Measurements from ENCODE around the gene EXOSC7. TPM values are rescaled to one million over a fixed set of nuclear protein-coding genes. Genes with fewer than 3 reads are reported as not detected.

EXOSC7 gene
- 10 to 100 TPM; 20.3 to 46.4 (median 38.8) TPM for total RNA-seq

DNA sequence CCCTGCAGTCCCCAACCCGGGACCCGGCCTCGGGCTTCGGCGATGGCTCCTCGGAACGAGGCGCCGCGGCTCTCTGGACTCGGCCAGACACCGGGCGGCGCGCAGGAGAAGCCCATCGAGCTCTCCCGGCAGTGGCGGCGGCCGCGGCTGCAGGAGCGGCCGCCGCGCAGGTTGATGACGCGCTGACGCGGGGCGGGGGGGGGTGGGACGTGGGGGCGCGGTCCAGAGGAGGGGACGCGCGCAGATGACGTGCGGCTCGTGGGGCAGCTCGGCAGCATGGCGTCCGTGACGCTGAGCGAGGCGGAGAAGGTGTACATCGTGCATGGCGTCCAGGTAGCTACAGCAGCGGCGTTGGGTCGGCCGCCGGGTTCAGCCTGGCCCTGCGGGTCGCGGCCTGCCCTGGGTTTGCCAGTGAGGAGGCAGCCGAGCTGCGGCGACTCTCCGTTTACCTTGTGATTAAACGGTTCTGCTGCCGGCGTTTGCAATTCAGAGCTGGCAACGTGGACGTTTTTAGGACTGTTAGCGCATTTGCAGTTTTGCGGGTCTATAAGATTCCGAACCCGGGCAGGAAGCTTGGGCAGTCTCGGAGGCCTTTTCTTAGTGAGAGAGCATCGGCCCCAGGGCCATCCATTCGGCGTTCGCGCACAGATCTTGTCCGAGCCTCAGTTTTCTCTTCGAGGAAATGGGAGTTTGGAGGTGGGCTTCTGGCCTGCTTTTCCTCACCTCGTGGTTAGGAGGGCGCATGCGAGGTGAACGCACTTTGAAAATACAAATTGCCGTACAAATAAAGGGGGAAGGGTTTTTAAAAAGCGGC, at the start of gene EXOSC7, which contains the start of gene ZDHHC3:
Gene EXOSC7, plus strand, starts transcription at position 243 of the 814 bp plus-strand sequence. Its CDS starts 34 bp downstream, at position 277.
Gene ZDHHC3, minus strand, starts transcription at position 173 of the 814 bp plus-strand sequence. CDS start 16,738 bp downstream, outside the sequence.
- Histone ChIP-seq H3K27ac (peak within 1 kb of the TSS; percentile 95 to 98 (median 96)), H3K27me3 (no peaks in the 10 kb centered on the region), H3K36me3 (no peaks in the 10 kb centered on the region), H3K4me3 (peak within 1 kb of the TSS; percentile 90 to 99 (median 96)), H3K9me3 (no peaks in the 10 kb centered on the region), H3K4me1 (peaks cover 21 to 51% (median 40%) of the 10 kb centered on the region in 4 donors)
- intact Hi-C loops (cut with DNase I; ENCODE audit: low total_unique reads) (no loop called here), in situ Hi-C loops (cut with MboI; ENCODE audit: low pct_ligation_motif_present in 1 of 4, low pct_unique_long_range_greater_than_20kb in 1 of 4, low sequenced_read_pairs in 3 of 4) (no loop called here)
- DNase-seq = peak; percentile 89
- WGBS, 2 donors (ENCODE audit: low coverage in 1 of 2) = 0 to 1% methylated on average over 2 to 42 of the region's 82 CpGs
- TF ChIP-seq, protein P1, sequence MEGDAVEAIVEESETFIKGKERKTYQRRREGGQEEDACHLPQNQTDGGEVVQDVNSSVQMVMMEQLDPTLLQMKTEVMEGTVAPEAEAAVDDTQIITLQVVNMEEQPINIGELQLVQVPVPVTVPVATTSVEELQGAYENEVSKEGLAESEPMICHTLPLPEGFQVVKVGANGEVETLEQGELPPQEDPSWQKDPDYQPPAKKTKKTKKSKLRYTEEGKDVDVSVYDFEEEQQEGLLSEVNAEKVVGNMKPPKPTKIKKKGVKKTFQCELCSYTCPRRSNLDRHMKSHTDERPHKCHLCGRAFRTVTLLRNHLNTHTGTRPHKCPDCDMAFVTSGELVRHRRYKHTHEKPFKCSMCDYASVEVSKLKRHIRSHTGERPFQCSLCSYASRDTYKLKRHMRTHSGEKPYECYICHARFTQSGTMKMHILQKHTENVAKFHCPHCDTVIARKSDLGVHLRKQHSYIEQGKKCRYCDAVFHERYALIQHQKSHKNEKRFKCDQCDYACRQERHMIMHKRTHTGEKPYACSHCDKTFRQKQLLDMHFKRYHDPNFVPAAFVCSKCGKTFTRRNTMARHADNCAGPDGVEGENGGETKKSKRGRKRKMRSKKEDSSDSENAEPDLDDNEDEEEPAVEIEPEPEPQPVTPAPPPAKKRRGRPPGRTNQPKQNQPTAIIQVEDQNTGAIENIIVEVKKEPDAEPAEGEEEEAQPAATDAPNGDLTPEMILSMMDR (IDR thresholded peaks at IDR 0.05) = no peak
- TF ChIP-seq EP300 (IDR thresholded peaks at IDR 0.05; ENCODE audit: low read depth) (no peak), POLR2AphosphoS5 (IDR thresholded peaks at IDR 0.05) (peak; percentile 74 to 90 (median 87)), POLR2A (IDR thresholded peaks at IDR 0.05) (peak; percentile 89)

DNA sequence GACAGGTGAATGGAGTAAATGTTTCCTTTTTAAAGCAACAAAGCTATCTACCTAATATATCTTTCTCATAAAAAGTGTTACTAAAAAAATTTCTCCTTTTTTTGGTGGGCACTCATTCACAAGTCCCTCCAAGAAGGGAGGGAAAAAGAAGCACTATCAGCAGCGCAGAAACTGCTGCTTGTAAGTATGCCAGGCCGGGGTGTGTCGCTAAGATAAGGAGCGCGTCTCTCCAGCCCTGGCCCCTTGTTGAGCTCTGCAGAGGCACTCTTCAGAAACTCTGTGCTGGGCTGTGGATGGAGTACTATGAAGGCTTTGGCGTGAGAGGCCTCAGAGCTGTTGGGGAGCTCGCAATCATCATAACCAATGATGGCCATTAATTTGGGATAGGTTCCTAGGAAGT, 49.1 kb upstream of the EXOSC7 start:
- DNase-seq = no peak
- intact Hi-C loops (cut with DNase I; ENCODE audit: low total_unique reads) (no loop called here), in situ Hi-C loops (cut with MboI; ENCODE audit: low pct_ligation_motif_present in 1 of 4, low pct_unique_long_range_greater_than_20kb in 1 of 4, low sequenced_read_pairs in 3 of 4) (no loop called here)
- Histone ChIP-seq H3K36me3 (peaks cover 0 to 32% (median 14%) of the 10 kb centered on the region in 4 donors), H3K27me3 (no peaks in the 10 kb centered on the region), H3K27ac (no peak overlapping the region), H3K4me1 (no peaks in the 10 kb centered on the region), H3K9me3 (no peaks in the 10 kb centered on the region), H3K4me3 (no peak overlapping the region)
- 97% methylated on average over 6 to 7 of the region's 7 CpGs for WGBS, 2 donors (ENCODE audit: low coverage in 1 of 2)
- TF ChIP-seq, protein P1 (IDR thresholded peaks at IDR 0.05) = no peak
- TF ChIP-seq POLR2A (IDR thresholded peaks at IDR 0.05) (no peak), POLR2AphosphoS5 (IDR thresholded peaks at IDR 0.05) (no peak), EP300 (IDR thresholded peaks at IDR 0.05; ENCODE audit: low read depth) (no peak)

DNA sequence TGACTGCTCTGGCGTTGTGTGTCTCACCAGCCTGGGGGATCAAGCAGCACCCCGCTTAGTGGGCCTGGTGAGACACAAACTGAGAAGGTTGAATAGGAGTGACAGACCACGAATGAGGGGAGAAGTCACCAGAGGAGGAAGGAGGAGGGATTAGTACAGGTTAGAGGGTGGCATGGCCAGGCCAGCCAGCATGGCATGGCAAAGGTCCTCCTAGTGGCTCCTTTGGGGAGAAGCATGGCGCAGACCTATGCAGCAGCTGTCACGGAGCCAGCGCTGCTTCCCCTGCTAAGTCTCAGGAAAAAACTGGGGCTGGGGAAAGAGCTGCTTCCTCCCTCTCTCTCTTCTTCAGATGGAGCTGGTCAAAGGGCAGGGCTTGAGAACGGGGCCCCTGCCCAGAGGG, 48.7 kb upstream of the EXOSC7 start:
- Histone ChIP-seq H3K9me3 (no peaks in the 10 kb centered on the region), H3K27me3 (no peaks in the 10 kb centered on the region), H3K36me3 (peaks cover 0 to 33% (median 14%) of the 10 kb centered on the region in 4 donors), H3K4me3 (no peak overlapping the region), H3K4me1 (no peaks in the 10 kb centered on the region), H3K27ac (no peak overlapping the region)
- in situ Hi-C loops (cut with MboI; ENCODE audit: low pct_ligation_motif_present in 1 of 4, low pct_unique_long_range_greater_than_20kb in 1 of 4, low sequenced_read_pairs in 3 of 4) = no loop called here
- DNase-seq = no peak
- TF ChIP-seq POLR2AphosphoS5 (IDR thresholded peaks at IDR 0.05) = no peak
- 94% methylated on average over 6 to 7 of the region's 7 CpGs for WGBS, 2 donors (ENCODE audit: low coverage in 1 of 2)
- intact Hi-C loops (cut with DNase I; ENCODE audit: low total_unique reads) = no loop called here

DNA sequence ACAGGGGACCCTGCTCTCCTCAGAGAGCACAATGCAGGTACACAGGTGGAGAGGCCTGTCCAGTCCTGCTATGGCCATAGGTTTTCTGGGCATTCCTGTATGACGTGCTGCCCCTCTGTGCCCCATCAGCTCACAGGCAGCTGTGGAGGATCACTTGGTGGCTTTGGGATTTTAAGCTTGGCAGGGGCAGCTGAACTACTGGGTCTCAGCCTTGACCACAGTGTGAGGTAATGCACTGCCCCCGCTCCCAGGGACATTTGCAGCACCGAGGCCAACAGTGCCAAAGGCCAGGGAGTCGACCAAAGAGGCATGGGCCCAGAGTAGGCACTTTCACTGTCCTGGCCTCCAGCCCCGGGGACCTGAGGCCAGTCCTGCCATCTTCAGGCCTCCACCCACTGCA, 46.3 kb upstream of the EXOSC7 start:
- intact Hi-C loops (cut with DNase I; ENCODE audit: low total_unique reads) (no loop called here), in situ Hi-C loops (cut with MboI; ENCODE audit: low pct_ligation_motif_present in 1 of 4, low pct_unique_long_range_greater_than_20kb in 1 of 4, low sequenced_read_pairs in 3 of 4) (no loop called here)
- 98% methylated on average over 5 of the region's 5 CpGs; no CpG with 5 or more reads in 1 of the 2 donors for WGBS, 2 donors (ENCODE audit: low coverage in 1 of 2)
- no peak for DNase-seq
- H3K4me3 ChIP-seq = no peak overlapping the region
- H3K27ac ChIP-seq = no peak overlapping the region
- peaks cover 0 to 49% (median 13%) of the 10 kb centered on the region in 4 donors for H3K36me3 ChIP-seq
- H3K9me3 ChIP-seq = no peaks in the 10 kb centered on the region
- no peaks in the 10 kb centered on the region for H3K27me3 ChIP-seq
- TF ChIP-seq POLR2A (IDR thresholded peaks at IDR 0.05) = no peak
- TF ChIP-seq, protein P1 (IDR thresholded peaks at IDR 0.05) = no peak
- no peaks in the 10 kb centered on the region for H3K4me1 ChIP-seq

Measured in transverse colon (tissue), 4 donors.